ENCODE measurements around the gene PTPRN2.

Gene PTPRN2

DNA sequence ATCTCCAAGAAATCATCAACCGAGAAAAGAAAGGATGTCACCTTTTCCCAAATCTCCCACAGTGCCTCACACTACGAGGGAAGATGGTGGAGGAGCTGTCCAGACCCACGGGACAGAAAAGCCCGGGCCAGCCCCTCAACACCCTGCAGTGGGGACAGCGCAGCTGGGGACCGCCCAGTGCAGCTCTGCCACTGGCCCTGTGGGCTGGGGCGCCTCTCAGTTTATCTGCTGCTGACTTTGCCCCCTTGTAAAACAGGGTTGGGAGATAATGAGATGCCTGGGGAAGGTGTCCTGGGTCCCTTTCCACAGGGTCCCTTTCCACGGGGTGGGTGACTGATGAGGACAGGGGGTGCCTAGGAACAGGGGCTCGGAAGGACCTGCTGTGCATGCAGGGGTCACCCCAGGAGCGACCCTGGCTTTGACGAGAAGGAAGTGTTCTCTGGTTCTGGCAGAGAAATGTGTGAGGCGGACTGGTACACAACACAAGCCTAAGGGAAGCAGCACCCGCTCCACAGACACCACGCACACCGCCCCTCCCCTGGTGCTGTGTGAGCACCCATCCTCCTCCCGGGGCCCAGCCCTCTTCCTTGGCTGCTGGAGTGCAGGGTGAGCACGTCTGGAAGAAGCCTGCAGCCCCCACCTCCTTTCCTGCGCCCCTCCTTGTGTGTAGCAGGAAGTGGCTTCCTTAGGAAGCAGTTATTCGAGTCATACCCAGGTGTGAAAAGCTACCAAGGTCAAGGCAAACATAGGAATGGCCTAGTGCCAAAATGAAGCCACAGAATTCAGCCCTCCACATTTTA, 911.0 kb downstream of the PTPRN2 start:
- no peak overlapping the region for H3K4me3 ChIP-seq (ENCODE audit: low read depth, low read length)
- TF ChIP-seq, protein P1, sequence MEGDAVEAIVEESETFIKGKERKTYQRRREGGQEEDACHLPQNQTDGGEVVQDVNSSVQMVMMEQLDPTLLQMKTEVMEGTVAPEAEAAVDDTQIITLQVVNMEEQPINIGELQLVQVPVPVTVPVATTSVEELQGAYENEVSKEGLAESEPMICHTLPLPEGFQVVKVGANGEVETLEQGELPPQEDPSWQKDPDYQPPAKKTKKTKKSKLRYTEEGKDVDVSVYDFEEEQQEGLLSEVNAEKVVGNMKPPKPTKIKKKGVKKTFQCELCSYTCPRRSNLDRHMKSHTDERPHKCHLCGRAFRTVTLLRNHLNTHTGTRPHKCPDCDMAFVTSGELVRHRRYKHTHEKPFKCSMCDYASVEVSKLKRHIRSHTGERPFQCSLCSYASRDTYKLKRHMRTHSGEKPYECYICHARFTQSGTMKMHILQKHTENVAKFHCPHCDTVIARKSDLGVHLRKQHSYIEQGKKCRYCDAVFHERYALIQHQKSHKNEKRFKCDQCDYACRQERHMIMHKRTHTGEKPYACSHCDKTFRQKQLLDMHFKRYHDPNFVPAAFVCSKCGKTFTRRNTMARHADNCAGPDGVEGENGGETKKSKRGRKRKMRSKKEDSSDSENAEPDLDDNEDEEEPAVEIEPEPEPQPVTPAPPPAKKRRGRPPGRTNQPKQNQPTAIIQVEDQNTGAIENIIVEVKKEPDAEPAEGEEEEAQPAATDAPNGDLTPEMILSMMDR (IDR thresholded peaks at IDR 0.05; ENCODE audit: control insufficient read depth, extremely low read depth, insufficient read depth): no peak
- no peak for DNase-seq (ENCODE audit: low read depth)

DNA sequence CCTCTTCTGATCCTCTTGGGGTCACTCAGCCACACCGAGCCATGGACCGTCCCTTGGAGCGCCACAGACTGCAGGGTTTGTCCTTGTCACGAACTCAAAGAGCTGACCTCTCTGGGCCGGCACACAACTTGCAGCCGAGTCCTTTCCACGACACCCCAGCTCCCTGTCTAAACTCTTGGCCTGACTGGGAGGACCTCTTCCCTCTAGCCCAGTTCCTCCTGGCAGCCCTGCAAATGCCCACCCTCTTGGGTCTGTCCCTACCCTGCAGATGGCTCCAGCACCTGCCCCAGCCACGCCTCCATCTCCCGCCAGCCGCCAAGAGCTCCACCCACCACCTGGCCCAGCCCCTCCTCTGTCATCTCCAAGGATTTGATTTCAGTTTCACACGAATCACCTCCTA, 911.6 kb downstream of the PTPRN2 start:
- H3K4me3 ChIP-seq (ENCODE audit: low read depth, low read length): no peak overlapping the region
- no peak for DNase-seq (ENCODE audit: low read depth)
- TF ChIP-seq, protein P1 (IDR thresholded peaks at IDR 0.05; ENCODE audit: control insufficient read depth, extremely low read depth, insufficient read depth): no peak

DNA sequence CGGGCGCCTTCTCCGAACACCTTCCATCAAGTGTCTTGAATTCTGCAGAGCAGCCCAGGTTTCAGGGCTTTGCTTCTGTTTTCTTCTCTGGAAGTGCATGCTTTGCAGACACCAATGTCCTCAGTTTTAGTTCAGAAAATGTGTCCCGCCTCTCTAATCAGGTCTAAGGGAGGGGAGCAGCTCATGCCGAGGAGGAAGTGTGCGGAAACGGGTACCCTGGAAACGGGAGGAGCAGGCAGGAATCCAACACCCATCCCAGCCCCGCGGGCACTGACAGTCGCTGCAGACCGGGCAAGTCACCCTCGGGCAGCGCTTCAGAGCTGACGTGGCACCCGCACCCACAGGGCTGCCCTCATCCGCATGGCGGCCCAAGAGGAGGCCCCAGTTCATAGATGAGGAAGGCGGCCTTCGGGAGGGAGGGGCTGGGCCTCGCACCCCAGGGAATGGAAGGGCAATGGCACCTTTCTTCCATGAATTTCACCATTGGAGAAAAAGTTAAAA, 912.1 kb downstream of the PTPRN2 start:
- no peak overlapping the region for H3K4me3 ChIP-seq (ENCODE audit: low read depth, low read length)
- no peak for DNase-seq (ENCODE audit: low read depth)
- TF ChIP-seq, protein P1 (IDR thresholded peaks at IDR 0.05; ENCODE audit: control insufficient read depth, extremely low read depth, insufficient read depth): no peak

DNA sequence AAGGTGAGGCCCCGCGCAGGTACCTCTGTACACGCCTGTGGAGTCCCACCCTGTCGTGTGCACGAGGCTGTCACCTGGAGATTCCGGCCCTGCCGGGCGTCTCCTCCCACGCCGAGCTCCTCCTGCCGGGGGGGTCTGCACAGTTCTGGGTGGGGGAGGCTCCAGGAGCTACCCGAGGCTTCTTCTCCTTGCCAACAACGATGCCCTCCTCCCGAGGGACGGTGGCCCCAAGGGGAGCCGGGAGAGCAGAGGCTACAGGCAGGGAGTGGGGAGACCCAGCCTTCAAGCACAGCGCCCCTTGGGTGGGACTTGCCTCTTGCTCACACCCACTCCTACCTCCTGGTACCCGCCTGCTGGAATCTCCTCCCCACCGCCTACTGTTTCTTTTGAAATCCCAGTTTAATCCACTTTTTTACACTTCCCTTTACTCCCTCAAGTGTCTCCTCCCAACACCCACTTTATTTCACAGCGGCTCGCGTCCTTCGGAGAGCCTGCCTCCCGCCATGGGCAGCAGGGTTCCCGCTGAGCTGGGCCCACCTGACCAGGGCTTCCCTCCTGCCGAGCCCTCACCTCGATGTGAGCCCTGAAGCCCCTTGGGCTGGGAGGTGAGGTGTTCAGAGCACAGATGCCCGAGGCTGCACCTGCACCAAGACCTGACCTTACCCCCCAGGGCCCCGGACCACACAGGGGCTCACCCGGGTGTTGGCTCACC, 912.8 kb downstream of the PTPRN2 start:
- H3K4me3 ChIP-seq (ENCODE audit: low read depth, low read length): no peak overlapping the region
- TF ChIP-seq, protein P1 (IDR thresholded peaks at IDR 0.05; ENCODE audit: control insufficient read depth, extremely low read depth, insufficient read depth): no peak

DNA sequence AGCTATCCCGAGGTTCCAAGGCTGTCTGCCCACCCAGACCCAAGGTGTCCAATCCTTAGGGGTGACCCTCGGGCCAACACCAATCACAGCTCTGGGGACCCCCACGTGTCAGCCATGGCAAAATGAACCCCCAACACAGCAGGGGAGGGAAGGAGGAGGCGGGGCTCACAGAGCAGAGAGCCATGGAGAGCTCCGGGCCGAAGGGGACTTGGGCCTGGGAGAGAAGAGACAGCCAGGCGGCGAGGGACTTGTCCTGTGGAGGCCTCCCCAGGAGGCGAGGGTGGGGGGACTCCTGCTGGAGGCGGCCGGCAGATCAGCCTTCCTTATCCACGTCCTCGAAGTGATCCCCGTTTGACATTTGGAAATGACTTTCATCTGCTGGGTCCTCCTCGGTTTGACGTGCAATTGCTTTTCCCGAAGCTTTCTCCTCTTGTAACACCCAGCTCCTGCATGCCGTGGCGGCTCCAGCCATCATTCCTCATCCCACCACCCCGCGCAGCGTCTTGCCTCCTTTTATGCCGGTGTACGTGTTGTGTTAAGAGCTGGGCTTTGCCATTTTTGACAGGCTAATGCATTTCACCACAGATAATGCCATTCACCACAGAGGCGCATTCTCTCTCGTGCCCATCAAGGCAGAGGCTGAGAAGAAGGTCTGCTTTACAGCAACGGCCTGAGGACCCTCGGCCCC, 913.5 kb downstream of the PTPRN2 start:
- H3K4me3 ChIP-seq (ENCODE audit: low read depth, low read length): no peak overlapping the region
- no peak for DNase-seq (ENCODE audit: low read depth)
- TF ChIP-seq, protein P1 (IDR thresholded peaks at IDR 0.05; ENCODE audit: control insufficient read depth, extremely low read depth, insufficient read depth): no peak

More for the DNA sequence above, 912.8 kb downstream of the PTPRN2 start:
- no peak for DNase-seq (ENCODE audit: low read depth)

DNA sequence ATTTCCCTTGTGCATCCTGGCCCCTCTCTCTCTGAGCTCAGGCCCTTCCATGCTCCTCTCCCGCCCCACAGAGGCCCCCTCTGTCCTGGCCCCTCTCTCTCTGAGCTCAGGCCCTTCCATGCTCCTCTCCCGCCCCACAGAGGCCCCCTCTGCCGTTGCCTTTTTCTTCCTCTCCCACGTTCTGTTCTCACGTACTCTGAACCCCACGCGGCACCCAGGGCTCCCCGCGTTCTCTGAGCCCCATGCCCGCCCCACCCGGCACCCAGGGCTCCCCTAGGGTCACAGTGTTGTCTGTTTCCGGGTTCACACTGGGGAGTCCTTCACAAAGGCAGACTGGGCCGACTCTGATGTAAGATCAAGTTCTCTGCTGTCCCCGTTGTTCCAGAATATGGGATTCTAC, 914.0 kb downstream of the PTPRN2 start:
- TF ChIP-seq, protein P1 (IDR thresholded peaks at IDR 0.05; ENCODE audit: control insufficient read depth, extremely low read depth, insufficient read depth): no peak
- no peak overlapping the region for H3K4me3 ChIP-seq (ENCODE audit: low read depth, low read length)
- no peak for DNase-seq (ENCODE audit: low read depth)

All from LNCaP clone FGC (cell line).